ENCODE measurements around the gene GREB1.

The GREB1 gene

DNA sequence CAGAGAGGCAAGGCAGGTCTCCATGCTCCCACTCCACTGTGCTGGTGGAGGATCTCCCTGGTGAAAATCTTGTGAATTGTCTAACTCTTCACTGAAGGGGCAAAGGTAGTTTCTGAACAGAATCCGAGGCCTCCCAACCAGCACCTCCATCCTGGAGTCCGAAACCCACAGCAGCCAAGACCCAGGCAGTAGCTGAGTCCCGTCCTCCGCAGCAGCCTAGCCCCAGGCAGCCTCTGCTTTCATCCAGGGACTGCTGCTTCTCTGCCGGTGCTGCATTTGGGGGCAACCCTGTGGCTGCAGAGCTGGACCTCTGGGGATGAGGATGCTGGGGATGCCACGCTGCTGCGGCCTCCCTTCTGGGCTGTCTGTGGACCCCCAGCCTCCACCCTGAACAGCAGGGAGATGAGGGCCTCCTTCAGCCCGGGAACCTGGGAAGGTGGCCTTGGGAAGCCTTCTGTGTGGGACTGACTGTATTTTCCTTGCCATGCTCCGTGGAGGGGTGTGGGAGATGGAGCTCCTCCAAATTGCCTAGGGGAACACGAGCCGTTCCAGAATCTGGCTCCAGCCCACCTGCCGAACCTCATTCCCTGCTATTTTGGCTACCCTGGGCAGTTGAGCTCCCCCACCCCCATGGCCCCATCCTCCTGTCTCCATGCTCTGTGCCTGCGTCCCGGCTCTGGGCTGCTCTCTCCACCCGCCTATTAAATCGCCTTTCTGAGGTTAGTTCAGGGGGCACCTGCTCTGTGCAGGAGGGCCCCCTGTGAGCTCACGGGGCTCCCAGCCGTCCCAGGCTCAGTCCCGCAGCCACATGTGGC is 48.2 kb downstream of the GREB1 start:
- no peak for DNase-seq

GRCh38 chr2:11582612-11582861 is 48.7 kb downstream of the GREB1 start:
- DNase-seq = no peak

DNA sequence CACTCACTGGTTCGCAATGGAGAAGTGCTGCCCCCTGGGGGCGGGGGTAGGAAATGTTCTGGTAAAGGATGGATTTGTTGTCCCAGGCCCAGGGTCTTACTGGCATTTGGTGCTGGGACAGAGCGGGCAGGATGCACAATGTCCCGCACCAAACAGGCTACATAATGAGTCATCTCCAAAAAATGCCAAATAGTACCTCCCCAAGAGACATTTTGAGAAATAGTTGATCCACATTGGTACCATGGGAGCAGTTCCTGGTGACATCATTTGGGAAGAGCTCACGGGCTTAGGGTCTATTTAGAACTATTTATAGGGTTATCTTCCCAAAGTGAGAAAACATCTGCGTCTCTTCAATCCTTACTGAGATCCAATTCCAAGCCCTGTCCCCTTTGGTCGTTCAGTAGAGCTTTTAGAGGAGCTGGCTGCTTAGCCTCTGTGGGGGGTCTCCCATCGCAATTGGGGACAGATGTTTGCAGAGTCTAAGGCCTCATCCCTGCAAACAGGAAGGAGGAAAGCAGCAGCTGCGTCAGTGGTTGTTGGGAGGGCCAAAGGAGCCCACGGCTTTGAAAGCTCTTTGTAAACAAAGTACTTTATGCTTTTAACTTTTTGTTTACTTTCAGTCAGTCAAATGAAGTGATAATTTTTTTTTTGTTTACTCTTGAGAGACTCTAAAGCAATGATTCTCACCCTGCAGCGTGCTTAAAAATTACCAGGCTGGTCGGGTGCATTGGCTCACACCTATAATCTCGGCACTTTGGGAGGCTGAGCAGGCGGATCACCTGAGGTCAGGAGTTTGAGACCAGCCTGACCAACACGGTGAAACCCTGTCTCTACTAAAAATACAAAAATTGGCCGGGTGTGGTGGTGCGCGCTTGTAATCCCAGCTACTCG is 49.3 kb downstream of the GREB1 start:
- DNase-seq = peak; percentile 52

DNA sequence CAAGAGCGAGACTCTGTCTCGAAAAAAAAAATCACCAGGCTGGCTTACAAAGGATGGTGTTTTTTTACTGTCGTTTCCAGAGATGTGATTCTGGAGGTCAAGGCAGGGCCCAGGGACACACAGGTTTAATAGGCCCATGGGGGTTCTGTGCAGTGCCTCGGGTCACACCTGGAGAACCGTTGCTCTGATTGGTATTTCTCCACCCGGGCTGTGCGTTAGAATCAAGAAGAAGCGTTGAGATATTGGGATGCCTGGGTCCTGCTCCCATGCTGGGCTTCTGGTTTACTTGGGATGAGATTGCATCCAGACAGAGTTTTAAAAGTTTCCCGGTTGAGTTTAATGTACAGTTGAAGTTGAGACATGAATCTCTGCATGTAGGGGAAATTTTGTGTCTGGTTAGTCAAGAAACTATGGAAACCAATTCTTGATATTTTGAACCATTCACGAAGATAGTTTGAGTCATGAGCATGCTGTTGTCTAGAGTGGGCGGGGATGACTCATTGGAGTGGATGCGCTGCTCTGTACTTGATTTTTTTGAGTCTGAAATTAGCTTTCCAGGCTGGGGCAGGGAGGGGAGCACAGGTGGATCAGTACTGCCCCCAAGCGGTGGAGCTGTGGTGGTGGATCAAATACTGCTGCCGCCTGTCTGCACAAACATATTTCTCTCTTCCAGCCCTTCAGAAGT is 50.1 kb downstream of the GREB1 start:
- peak; percentile 52 for DNase-seq

DNA sequence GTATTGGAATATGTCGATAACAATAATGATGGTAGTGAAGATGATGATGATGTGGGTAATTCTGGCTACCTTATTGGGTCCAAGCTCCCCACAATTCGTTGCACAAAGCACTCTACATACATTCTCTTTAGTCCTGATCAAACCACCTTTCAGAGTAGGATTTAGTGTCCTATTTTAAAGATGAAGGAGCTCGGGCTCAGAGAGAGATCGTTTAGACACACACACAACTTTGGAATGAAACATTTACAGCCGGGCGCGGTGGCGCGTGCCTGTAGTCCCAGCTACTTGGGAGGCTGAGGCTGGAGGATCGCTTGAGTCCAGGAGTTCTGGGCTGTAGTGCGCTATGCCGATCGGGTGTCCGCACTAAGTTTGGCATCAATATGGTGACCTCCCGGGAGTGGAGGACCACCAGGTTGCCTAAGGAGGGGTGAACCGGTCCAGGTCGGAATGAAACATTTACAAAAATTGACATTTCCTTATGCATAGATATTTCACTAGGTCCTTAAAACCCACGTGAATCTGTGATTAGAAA is 50.7 kb downstream of the GREB1 start:
- DNase-seq = no peak

- DNase-seq = no peak
Measured at GRCh38 chr2:11585071-11585470, 51.2 kb downstream of the GREB1 start.

DNA sequence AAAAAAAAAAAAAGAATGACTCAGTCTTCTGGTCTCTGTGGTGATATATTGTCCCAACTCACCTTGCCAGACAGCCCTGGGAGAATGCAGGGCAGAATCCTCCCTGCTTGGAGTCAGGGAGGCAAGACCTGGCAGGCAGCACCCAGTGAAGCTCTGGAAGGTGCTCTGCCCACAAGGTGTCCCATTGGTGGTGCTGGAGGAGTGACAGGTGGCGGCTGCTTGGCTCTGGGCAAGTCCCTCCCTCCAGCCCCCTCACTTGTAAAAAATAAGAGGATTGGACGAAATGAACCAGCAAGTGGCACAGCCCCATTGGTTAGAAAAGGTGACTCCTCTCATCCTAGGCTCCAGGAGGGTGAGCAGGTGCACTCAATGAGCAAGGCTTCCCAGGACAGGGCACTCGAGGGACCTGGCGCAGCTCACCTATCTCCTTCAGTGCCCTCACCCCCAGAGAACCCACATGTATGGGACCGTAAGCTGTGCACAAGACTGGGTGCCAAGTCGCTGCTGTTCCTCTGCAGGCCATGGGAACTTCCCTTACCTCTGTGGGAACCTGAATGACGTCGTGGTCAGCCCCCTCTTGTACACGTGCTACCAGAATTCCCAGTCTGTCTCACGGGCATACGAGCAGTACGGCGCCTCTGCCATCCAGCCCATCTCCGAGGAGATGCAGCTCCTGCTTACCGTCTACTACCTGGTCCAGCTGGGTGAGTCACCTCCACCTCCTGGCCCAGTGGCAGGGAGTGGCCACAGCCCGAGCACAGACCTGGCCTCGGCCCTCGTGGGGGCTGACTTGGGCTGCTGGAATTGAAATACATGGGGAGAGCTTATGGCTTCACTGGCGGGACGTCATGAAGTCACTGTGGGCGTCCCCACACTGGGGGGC is 54.6 kb downstream of the GREB1 start:
- no peak for DNase-seq

- DNase-seq = no peak
Measured at GRCh38 chr2:11589316-11589940, 55.6 kb downstream of the GREB1 start.

DNA sequence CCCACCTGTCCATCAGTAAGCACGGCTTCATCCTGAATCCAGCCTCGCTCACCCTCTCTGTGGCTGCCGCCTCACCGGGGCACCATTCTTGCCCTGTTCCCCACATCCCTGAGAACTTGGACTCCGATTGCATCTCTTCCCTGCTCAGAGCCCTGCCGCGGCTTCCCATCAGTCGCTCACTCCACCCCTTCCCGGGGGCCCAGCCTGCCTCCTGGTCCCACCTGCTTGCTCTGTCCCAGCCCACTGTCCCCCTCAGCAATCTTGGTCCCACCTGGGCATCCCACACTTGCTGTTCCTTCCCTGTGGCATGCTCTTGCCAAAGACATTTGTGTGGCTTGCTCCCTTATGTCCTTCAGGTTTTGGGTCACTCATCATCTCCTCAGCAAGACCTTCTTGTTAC is 56.3 kb downstream of the GREB1 start:
- no peak for DNase-seq

DNA sequence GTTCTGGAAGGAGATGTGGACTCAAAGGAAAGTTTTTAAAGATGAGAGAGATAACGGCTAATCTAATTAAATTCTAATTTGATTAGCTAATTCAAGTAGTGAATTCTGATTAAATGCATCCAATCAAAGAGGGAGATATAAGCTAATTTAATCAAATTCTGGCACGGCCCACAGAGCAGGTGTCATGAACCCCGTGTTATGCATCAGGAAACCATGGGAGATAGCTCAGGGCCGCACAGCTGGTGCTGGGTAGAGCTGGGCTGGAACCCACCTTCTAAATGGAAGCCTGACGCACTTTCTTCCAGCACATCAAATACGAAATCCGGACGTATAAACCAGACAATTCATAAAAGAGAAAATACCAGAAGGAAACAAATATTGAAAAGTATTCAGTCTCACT is 57.2 kb downstream of the GREB1 start:
- no peak for DNase-seq

DNA sequence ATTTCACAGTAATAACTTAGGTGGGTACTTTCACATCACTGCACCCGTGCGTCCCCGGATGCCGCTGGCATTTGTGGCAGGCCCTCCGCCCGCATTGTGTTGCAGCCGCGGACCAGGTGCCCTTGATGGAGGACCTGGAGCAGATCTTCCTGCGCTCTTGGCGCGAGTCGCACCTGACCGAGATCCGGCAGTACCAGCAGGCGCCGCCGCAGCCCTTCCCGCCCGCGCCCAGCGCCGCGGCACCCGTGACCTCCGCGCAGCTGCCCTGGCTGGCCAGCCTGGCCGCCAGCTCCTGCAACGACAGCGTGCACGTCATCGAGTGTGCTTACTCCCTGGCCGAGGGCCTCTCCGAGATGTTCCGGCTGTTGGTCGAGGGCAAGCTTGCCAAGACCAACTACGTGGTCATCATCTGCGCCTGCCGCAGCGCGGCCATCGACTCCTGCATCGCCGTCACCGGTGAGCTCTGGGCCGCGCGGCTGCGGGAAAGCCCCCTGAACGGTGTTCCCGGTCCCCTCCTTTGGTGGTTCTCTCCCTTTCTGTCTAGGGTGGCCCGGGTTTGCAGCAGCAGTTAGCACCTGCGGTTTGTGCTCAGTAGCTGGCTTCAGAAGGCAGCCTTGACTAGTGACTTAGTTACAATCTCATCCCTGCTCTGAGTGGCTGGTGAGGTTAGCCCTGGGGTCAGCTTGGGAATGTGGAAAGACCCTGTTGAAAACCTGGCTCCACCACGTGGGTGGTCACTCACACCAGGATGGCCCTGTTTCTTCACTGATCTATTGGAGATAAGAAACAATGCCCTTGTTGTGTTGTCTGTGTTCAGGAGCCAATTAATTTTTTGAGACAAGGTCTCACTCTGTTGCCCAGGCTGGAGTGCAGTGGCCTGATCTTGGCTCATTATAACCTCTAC is 59.1 kb downstream of the GREB1 start:
- DNase-seq = no peak

DNA sequence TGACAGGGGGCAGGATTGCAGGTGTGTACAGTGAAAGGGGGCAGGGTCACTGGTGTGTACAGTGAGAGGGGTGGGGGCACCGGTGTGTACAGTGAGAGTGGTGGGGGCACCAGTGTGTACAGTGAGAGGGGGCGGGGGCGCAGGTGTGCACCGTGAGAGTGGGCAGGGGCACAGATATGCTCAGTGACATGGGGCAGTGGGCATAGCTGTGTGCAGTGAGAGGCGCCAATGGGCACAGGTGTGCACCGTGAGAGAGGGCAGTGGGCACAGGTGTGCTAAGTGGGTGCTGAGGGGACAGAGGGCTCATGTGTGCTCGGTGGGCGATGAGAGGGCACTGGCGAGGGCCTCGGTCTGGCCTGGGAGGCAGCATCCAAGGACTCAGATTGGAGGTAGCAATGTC is 63.0 kb downstream of the GREB1 start:
- no peak for DNase-seq

GRCh38 chr2:11597538-11598225 is 63.8 kb downstream of the GREB1 start:
- DNase-seq = no peak

GRCh38 chr2:11598228-11598731 is 64.4 kb downstream of the GREB1 start:
- DNase-seq = no peak

DNA sequence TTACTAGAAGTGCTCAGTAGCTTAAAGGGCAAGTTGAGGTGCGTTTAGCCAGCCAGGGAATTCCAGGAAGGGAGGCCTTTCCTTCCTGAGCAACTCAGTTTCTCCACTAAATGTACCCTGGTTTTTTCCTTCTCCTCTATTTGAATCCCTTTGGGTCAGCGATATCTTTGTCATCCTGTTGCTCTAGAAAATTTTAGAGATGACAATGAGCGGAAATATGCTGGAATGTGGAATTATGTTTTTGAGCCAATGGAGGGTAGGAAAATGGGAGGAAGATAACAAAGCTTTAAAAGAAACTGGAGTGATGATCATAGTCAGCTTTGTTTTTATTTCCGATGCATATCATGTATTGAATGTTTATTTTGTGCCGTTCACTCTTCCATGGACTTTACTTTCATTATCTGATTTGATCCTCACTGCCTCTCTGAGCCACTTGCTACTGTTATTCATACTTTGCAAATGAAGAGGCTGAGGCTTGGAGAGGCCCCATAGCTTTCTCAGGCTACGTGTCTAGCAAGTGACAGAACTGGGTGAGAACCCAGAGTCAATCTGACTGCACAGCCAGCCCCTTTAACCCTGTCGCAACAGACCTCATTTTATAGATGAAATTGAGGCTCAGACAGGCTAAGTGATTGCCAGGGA is 68.8 kb downstream of the GREB1 start:
- no peak for DNase-seq

DNA sequence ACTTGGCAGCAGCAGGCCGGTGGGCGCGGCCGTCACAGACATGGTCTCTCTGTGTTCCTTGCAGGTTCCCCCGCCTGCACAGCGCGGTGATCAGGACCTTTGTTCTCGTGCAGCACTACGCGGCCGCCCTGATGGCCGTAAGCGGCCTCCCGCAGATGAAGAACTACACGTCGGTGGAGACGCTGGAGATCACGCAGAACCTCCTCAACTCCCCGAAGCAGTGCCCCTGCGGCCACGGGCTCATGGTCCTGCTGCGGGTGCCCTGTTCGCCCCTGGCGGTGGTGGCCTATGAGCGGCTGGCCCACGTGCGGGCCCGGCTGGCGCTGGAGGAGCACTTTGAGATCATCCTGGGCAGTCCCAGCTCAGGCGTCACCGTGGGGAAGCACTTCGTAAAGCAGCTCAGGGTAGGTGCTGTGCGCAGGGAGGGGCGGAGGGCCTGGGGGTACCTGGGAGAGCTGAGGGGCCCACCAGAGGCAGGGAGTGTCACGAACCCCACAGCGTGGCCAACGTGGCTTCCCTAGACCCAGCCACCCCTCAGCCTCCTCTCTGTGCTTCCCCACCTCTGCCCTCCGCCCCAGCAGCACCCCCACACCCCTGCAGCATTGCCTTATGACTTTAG is 76.9 kb downstream of the GREB1 start:
- DNase-seq = no peak

DNA sequence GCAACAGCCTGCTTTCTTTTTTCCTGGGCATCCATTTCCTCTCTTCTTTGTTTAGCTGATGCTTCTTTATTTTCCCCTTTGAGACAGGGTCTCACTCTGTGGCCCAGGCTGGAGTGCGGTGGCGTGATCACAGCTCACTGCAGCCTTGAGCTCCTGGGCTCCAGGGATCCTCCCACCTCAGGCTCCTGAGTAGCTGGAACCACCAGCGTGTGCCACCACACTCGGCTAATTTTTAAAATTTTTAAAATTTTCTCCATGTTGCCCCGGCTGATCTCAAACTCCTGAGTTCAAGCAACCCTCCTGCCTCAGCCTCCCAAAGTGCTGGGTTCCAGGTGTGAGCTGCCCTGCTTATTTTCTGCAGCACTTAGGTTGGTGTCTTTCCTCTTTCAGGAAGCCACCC is 77.4 kb downstream of the GREB1 start:
- no peak for DNase-seq

- DNase-seq = no peak
Measured at GRCh38 chr2:11612553-11613215, 78.8 kb downstream of the GREB1 start.

- no peak for DNase-seq
Measured at GRCh38 chr2:11613297-11613696, 79.5 kb downstream of the GREB1 start.
